Measurements from ENCODE around the gene DENND4A.
A peak's percentile ranks its signal among the peaks of the same experiment; 100 is the strongest.
"Not testable (repeated sequence)": the region's sequence is repeated elsewhere in the genome, so short reads cannot be mapped to it uniquely, and the experiment has no call there.

DENND4A gene

GRCh38 chr15:65783872-65784271, 8.2 kb downstream of the DENND4A start (continued):
- TF ChIP-seq FEZF1 (tag by site-specific recombination; IDR thresholded peaks at IDR 0.05) (no peak), GLI4 (tag by site-specific recombination; IDR thresholded peaks at IDR 0.05) (no peak)

- no peak overlapping the region for H3K4me3 ChIP-seq (ENCODE audit: low read depth, low read length)
- no peaks in the 10 kb centered on the region for H3K9me3 ChIP-seq (ENCODE audit: control insufficient read depth, insufficient read depth, low read depth, low read length)
- peaks cover 18% of the 10 kb centered on the region; the same call in 1 of the 2 replicates for H3K4me1 ChIP-seq (ENCODE audit: control insufficient read depth, insufficient read depth, low read length)
- TF ChIP-seq TRIM28 (IDR thresholded peaks at IDR 0.05; ENCODE audit: borderline replicate concordance, low read length) = no peak
- peak; percentile 88 for TF ChIP-seq ZNF664 (tag by site-specific recombination; IDR thresholded peaks at IDR 0.05)
- no peak overlapping the region for H3K27ac ChIP-seq (ENCODE audit: extremely low read depth, low read depth, low read length)
- ChIA-PET CTCF (interaction anchor here (1.2 kb wide), 1 partner anchor 15 kb away, joined by 7 read pairs; no protein-coding TSS in a partner anchor), POLR2A (no interaction called here)
- H3K36me3 ChIP-seq (ENCODE audit: control insufficient read depth in 2 of 2, insufficient read depth in 1 of 2, low read length in 2 of 2) = peaks cover 0 to 7% of the 10 kb centered on the region in 2 experiments; a peak in 1 of 3 replicates
Observed at GRCh38 chr15:65782096-65782495, 10.0 kb downstream of the DENND4A start.

- not testable (repeated sequence) for H3K36me3 ChIP-seq (ENCODE audit: control insufficient read depth in 2 of 2, insufficient read depth in 1 of 2, low read length in 2 of 2); H3K9me3 ChIP-seq (ENCODE audit: control insufficient read depth, insufficient read depth, low read depth, low read length); H3K4me3 ChIP-seq (ENCODE audit: low read depth, low read length); H3K27ac ChIP-seq (ENCODE audit: extremely low read depth, low read depth, low read length)
- CTCF ChIA-PET = interaction anchor here (0.7 to 1.0 kb wide), 2 partner anchors 14 to 90 kb away, joined by 3 to 4 read pairs; partner anchors contain the start of gene RAB11A
- TF ChIP-seq OSR2 (tag by site-specific recombination; IDR thresholded peaks at IDR 0.05) (peak; percentile 45; the same call in 1 of the 2 replicates), ZNF24 (tag by site-specific recombination; IDR thresholded peaks at IDR 0.05) (peak; percentile 34; the same call in 1 of the 2 replicates), ZNF600 (tag by site-specific recombination; IDR thresholded peaks at IDR 0.05) (peak; percentile 64), ZNF585B (tag by site-specific recombination; IDR thresholded peaks at IDR 0.05) (peak; percentile 50), SP7 (tag by site-specific recombination; IDR thresholded peaks at IDR 0.05) (peak; percentile 87), PRDM10 (tag by site-specific recombination; IDR thresholded peaks at IDR 0.05) (peak; percentile 68), BCL11A (tag by site-specific recombination; IDR thresholded peaks at IDR 0.05; ENCODE audit: low read depth) (0 out of 2 replicates have a peak, but pooled peaks have one; percentile 26), ZBTB44 (tag by site-specific recombination; IDR thresholded peaks at IDR 0.05) (peak; percentile 71), GLIS1 (tag by site-specific recombination; IDR thresholded peaks at IDR 0.05) (peak; percentile 94)
- peaks cover 17% of the 10 kb centered on the region for H3K4me1 ChIP-seq (ENCODE audit: control insufficient read depth, insufficient read depth, low read length)
- POLR2A ChIA-PET = interaction anchor here (0.7 to 1.1 kb wide), 3 partner anchors 15 to 91 kb away, joined by 3 to 7 read pairs (median 5); partner anchors contain the start of gene RAB11A
Observed at GRCh38 chr15:65778701-65779100, 13.4 kb downstream of the DENND4A start.

GRCh38 chr15:65778269-65778668, 13.8 kb downstream of the DENND4A start:
- no peaks in the 10 kb centered on the region for H3K9me3 ChIP-seq (ENCODE audit: control insufficient read depth, insufficient read depth, low read depth, low read length)
- H3K27ac ChIP-seq (ENCODE audit: extremely low read depth, low read depth, low read length) = no peak overlapping the region
- TF ChIP-seq SETDB1 (IDR thresholded peaks at IDR 0.05; ENCODE audit: insufficient read length, low read length) (no peak), ZFP37 (tag by site-specific recombination; IDR thresholded peaks at IDR 0.05) (no peak), ZNF311 (tag by site-specific recombination; IDR thresholded peaks at IDR 0.05; ENCODE audit: borderline replicate concordance) (no peak), ZNF132 (tag by site-specific recombination; IDR thresholded peaks at IDR 0.05; ENCODE audit: borderline replicate concordance) (no peak), ZFP3 (tag by site-specific recombination; IDR thresholded peaks at IDR 0.05; ENCODE audit: low read depth) (no peak), ZNF580 (tag by site-specific recombination; IDR thresholded peaks at IDR 0.05) (no peak), ZNF426 (tag by site-specific recombination; IDR thresholded peaks at IDR 0.05) (no peak), ZNF214 (tag by site-specific recombination; IDR thresholded peaks at IDR 0.05; ENCODE audit: borderline replicate concordance) (no peak), ZNF513 (tag by site-specific recombination; IDR thresholded peaks at IDR 0.05) (no peak)
- no peaks in the 10 kb centered on the region; a peak in 1 of 3 replicates for H3K36me3 ChIP-seq (ENCODE audit: control insufficient read depth in 2 of 2, insufficient read depth in 1 of 2, low read length in 2 of 2)
- CTCF ChIA-PET = interaction anchor here (0.7 kb wide), 1 partner anchor 14 kb away, joined by 4 read pairs; no protein-coding TSS in a partner anchor
- H3K4me1 ChIP-seq (ENCODE audit: control insufficient read depth, insufficient read depth, low read length) = peaks cover 17% of the 10 kb centered on the region
- POLR2A ChIA-PET = interaction anchor here (0.7 to 1.1 kb wide), 2 partner anchors 15 to 91 kb away, joined by 3 to 7 read pairs; partner anchors contain the start of gene RAB11A
- no peak overlapping the region for H3K4me3 ChIP-seq (ENCODE audit: low read depth, low read length)

Measured in HEK293 (cell line).